GM23338 (cell line): ENCODE results near the gene CACHD1.

Experiments
- CREB1 ChIP-seq: fragments of 250-450 bp; sonication (Bioruptor Pico); IDR thresholded peaks from 2 replicates; pipeline ENCODE4 v1.5.0; 2020; ENCODE audit warnings: low read depth, mild to moderate bottlenecking, moderate library complexity
- EZH2 ChIP-seq: fragments of 200-600 bp; sonication (generic); IDR thresholded peaks from one replicate; pipeline ENCODE4 v1.8.0; 2017; ENCODE audit warnings: antibody characterized with exemption, mild to moderate bottlenecking, low read depth; ENCODE audit not compliant: unreplicated experiment
- EZH2phosphoT487 ChIP-seq: fragments of 200-600 bp; sonication (generic); IDR thresholded peaks from one replicate; pipeline ENCODE4 v1.8.1; 2018; ENCODE audit warnings: antibody characterized with exemption; ENCODE audit not compliant: unreplicated experiment
- JUNB ChIP-seq: IDR thresholded peaks from one replicate; pipeline ENCODE4 v1.6.1; 2016; ENCODE audit warnings: antibody characterized with exemption; ENCODE audit not compliant: unreplicated experiment
- NANOG ChIP-seq: IDR thresholded peaks from 2 replicates; pipeline ENCODE4 v1.6.1; 2016; ENCODE audit warnings: antibody characterized with exemption, borderline replicate concordance
- POLR2AphosphoS5 ChIP-seq: IDR thresholded peaks from 2 replicates; pipeline ENCODE4 v1.6.1; 2016; ENCODE audit warnings: antibody characterized with exemption, low read depth
- REST ChIP-seq: IDR thresholded peaks from one replicate; pipeline ENCODE4 v1.6.1; 2018; ENCODE audit warnings: antibody characterized with exemption; ENCODE audit not compliant: unreplicated experiment
- STAT1 ChIP-seq: IDR thresholded peaks from one replicate; pipeline ENCODE4 v1.6.1; 2016; ENCODE audit warnings: antibody characterized with exemption; ENCODE audit not compliant: unreplicated experiment
- ZNF114 ChIP-seq: fragments of 250-450 bp; sonication (Bioruptor Pico); IDR thresholded peaks from 2 replicates; pipeline ENCODE4 v1.5.0; 2020; ENCODE audit warnings: mild to moderate bottlenecking, moderate library complexity
- ZNF331 ChIP-seq: fragments of 250-450 bp; sonication (Bioruptor Pico); IDR thresholded peaks from 2 replicates; pipeline ENCODE4 v1.5.0; 2020; ENCODE audit warnings: low read depth, mild to moderate bottlenecking, moderate library complexity
- ZNF462 ChIP-seq: fragments of 250-450 bp; sonication (Bioruptor Pico); IDR thresholded peaks from 2 replicates; pipeline ENCODE4 v1.5.0; 2020; ENCODE audit warnings: mild to moderate bottlenecking, moderate library complexity
- TF ChIP-seq, protein P1 (sequence below), 2 experiments: fragments of 200-600 bp in 1 of 2; sonication (generic) in 1 of 2; conservative IDR thresholded peaks; 2 replicates each; pipeline versions ENCODE4 v1.5.1 to v1.6.1; 2016 to 2017; ENCODE audit warnings: antibody characterized with exemption in 2 of 2, low read depth in 2 of 2, mild to moderate bottlenecking in 2 of 2, moderate library complexity in 1 of 2
- TF ChIP-seq, protein P2 (sequence below): IDR thresholded peaks from 2 replicates; pipeline ENCODE4 v1.6.1; 2016; ENCODE audit warnings: antibody characterized with exemption

GRCh38 chr1:64550946-64551605, 81.1 kb downstream of the CACHD1 start:
- TF ChIP-seq REST (no peak), POLR2AphosphoS5 (no peak), JUNB (no peak), EZH2 (no peak), EZH2phosphoT487 (no peak), ZNF462 (no peak), NANOG (no peak), CREB1 (CRISPR knock-in tag) (no peak), ZNF331 (CRISPR knock-in tag) (no peak), ZNF114 (CRISPR knock-in tag) (no peak), STAT1 (no peak)
- TF ChIP-seq, protein P1, sequence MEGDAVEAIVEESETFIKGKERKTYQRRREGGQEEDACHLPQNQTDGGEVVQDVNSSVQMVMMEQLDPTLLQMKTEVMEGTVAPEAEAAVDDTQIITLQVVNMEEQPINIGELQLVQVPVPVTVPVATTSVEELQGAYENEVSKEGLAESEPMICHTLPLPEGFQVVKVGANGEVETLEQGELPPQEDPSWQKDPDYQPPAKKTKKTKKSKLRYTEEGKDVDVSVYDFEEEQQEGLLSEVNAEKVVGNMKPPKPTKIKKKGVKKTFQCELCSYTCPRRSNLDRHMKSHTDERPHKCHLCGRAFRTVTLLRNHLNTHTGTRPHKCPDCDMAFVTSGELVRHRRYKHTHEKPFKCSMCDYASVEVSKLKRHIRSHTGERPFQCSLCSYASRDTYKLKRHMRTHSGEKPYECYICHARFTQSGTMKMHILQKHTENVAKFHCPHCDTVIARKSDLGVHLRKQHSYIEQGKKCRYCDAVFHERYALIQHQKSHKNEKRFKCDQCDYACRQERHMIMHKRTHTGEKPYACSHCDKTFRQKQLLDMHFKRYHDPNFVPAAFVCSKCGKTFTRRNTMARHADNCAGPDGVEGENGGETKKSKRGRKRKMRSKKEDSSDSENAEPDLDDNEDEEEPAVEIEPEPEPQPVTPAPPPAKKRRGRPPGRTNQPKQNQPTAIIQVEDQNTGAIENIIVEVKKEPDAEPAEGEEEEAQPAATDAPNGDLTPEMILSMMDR (conservative IDR thresholded peaks at IDR 0.05; ENCODE audit: low read depth in 2 of 2): no peak
- TF ChIP-seq, protein P2, sequence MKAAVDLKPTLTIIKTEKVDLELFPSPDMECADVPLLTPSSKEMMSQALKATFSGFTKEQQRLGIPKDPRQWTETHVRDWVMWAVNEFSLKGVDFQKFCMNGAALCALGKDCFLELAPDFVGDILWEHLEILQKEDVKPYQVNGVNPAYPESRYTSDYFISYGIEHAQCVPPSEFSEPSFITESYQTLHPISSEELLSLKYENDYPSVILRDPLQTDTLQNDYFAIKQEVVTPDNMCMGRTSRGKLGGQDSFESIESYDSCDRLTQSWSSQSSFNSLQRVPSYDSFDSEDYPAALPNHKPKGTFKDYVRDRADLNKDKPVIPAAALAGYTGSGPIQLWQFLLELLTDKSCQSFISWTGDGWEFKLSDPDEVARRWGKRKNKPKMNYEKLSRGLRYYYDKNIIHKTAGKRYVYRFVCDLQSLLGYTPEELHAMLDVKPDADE: no peak
